Measurements from ENCODE around the gene PIGU. TPM values are rescaled to one million over a fixed set of nuclear protein-coding genes. Genes with fewer than 3 reads are reported as not detected.

The PIGU gene
- total RNA-seq, 1 donor from 2014 or later: 19.8 TPM

- DNase-seq (ENCODE audit: low spot score): peak; percentile 57
- no peak overlapping the region for H3K27ac Mint-ChIP-seq (ENCODE audit: unreplicated experiment)
- peaks cover 14% of the 10 kb centered on the region for H3K4me1 Mint-ChIP-seq (ENCODE audit: low read depth)
- H3K36me3 Mint-ChIP-seq (ENCODE audit: low read depth): no peaks in the 10 kb centered on the region
- no peaks in the 10 kb centered on the region for H3K27me3 Mint-ChIP-seq (ENCODE audit: low read depth)
- no peak for TF ChIP-seq CTCF (IDR thresholded peaks at IDR 0.05)
- no peak overlapping the region for H3K4me3 Mint-ChIP-seq (ENCODE audit: unreplicated experiment)
- H3K9me3 Mint-ChIP-seq (ENCODE audit: low read depth): no peaks in the 10 kb centered on the region
Observed at GRCh38 chr20:34553366-34553867, 123.5 kb downstream of the PIGU start.

GRCh38 chr20:34552569-34552968 lies 124.3 kb downstream of the PIGU start:
- no peak for DNase-seq (ENCODE audit: low spot score)
- H3K27me3 Mint-ChIP-seq (ENCODE audit: low read depth): no peaks in the 10 kb centered on the region
- H3K36me3 Mint-ChIP-seq (ENCODE audit: low read depth): no peaks in the 10 kb centered on the region
- H3K4me3 Mint-ChIP-seq (ENCODE audit: unreplicated experiment): no peak overlapping the region
- no peak for TF ChIP-seq CTCF (IDR thresholded peaks at IDR 0.05)
- no peaks in the 10 kb centered on the region for H3K9me3 Mint-ChIP-seq (ENCODE audit: low read depth)
- H3K4me1 Mint-ChIP-seq (ENCODE audit: low read depth): peaks cover 6% of the 10 kb centered on the region
- H3K27ac Mint-ChIP-seq (ENCODE audit: unreplicated experiment): peak overlapping the region; percentile 51

- Mint-ChIP-seq H3K27ac (ENCODE audit: unreplicated experiment) (no peak overlapping the region), H3K9me3 (ENCODE audit: low read depth) (no peaks in the 10 kb centered on the region), H3K4me3 (ENCODE audit: unreplicated experiment) (no peak overlapping the region), H3K36me3 (ENCODE audit: low read depth) (no peaks in the 10 kb centered on the region), H3K4me1 (ENCODE audit: low read depth) (peaks cover 4% of the 10 kb centered on the region), H3K27me3 (ENCODE audit: low read depth) (no peaks in the 10 kb centered on the region)
- DNase-seq (ENCODE audit: low spot score): no peak
- no peak for TF ChIP-seq CTCF (IDR thresholded peaks at IDR 0.05)
Observed at GRCh38 chr20:34549929-34550305, 127.0 kb downstream of the PIGU start.

- H3K27ac Mint-ChIP-seq (ENCODE audit: unreplicated experiment): no peak overlapping the region
- peaks cover 2% of the 10 kb centered on the region for H3K36me3 Mint-ChIP-seq (ENCODE audit: low read depth)
- DNase-seq (ENCODE audit: low spot score): no peak
- H3K9me3 Mint-ChIP-seq (ENCODE audit: low read depth): no peaks in the 10 kb centered on the region
- H3K4me1 Mint-ChIP-seq (ENCODE audit: low read depth): peaks cover 4% of the 10 kb centered on the region
- H3K27me3 Mint-ChIP-seq (ENCODE audit: low read depth): no peaks in the 10 kb centered on the region
- no peak overlapping the region for H3K4me3 Mint-ChIP-seq (ENCODE audit: unreplicated experiment)
- TF ChIP-seq CTCF (IDR thresholded peaks at IDR 0.05): no peak
Observed at GRCh38 chr20:34549291-34549928, 127.5 kb downstream of the PIGU start.

GRCh38 chr20:34547844-34548613 lies 128.9 kb downstream of the PIGU start:
- DNase-seq (ENCODE audit: low spot score): peak; percentile 91
- no peak overlapping the region for H3K27ac Mint-ChIP-seq (ENCODE audit: unreplicated experiment)
- TF ChIP-seq CTCF (IDR thresholded peaks at IDR 0.05): no peak
- no peaks in the 10 kb centered on the region for H3K27me3 Mint-ChIP-seq (ENCODE audit: low read depth)
- H3K4me1 Mint-ChIP-seq (ENCODE audit: low read depth): no peaks in the 10 kb centered on the region
- no peak overlapping the region for H3K4me3 Mint-ChIP-seq (ENCODE audit: unreplicated experiment)
- no peaks in the 10 kb centered on the region for H3K9me3 Mint-ChIP-seq (ENCODE audit: low read depth)
- H3K36me3 Mint-ChIP-seq (ENCODE audit: low read depth): peaks cover 2% of the 10 kb centered on the region
